CD14-positive monocyte (primary cell): Measurements from ENCODE around the gene MAST2. TPM values are rescaled to one million over a fixed set of nuclear protein-coding genes. Genes with fewer than 3 reads are reported as not detected.

Experiments
- DNase-seq, 3 donors: peaks; one replicate each; pipeline ENCODE4 v3.0.0-alpha.2; 2011 to 2022
- H2AFZ ChIP-seq: 2 replicates; pipeline ENCODE4 v1.6.0; 2012; ENCODE audit warnings: mild to moderate bottlenecking, low read depth, low read length, inconsistent platforms; ENCODE audit not compliant: insufficient read depth, poor library complexity, severe bottlenecking
- H3K27ac ChIP-seq, 2 donors: 1 replicate in 1 of 2; 2 replicates in 1 of 2; pipeline ENCODE4 v1.5.1; 2012 to 2013; ENCODE audit warnings: low read length in 2 of 2, control low read depth in 1 of 2, inconsistent platforms in 1 of 2, low read depth in 1 of 2, mild to moderate bottlenecking in 1 of 2
- H3K27me3 ChIP-seq, 2 donors: one replicate each; pipeline versions ENCODE4 v1.6.0 to v1.6.1; 2011 to 2013; ENCODE audit warnings: low read length in 2 of 2; ENCODE audit not compliant: control insufficient read depth in 2 of 2, insufficient read depth in 2 of 2
- H3K36me3 ChIP-seq, 2 donors: replicated peaks in 1 of 2; 1 replicate in 1 of 2; 2 replicates in 1 of 2; pipeline versions ENCODE4 v1.5.1 to v1.6.1; 2012 to 2013; ENCODE audit warnings: low read length in 2 of 2, control low read depth in 1 of 2, inconsistent platforms in 1 of 2, mild to moderate bottlenecking in 1 of 2; ENCODE audit not compliant: insufficient read depth in 2 of 2, control insufficient read depth in 1 of 2
- H3K4me1 ChIP-seq, 2 donors: 1 replicate in 1 of 2; 2 replicates in 1 of 2; pipeline versions ENCODE4 v1.5.1 to v1.6.1; 2012 to 2013; ENCODE audit warnings: low read length in 2 of 2, control low read depth in 1 of 2, inconsistent platforms in 1 of 2, mild to moderate bottlenecking in 1 of 2, moderate library complexity in 1 of 2; ENCODE audit not compliant: insufficient read depth in 2 of 2, control insufficient read depth in 1 of 2
- H3K4me2 ChIP-seq: replicated peaks from 2 replicates; pipeline ENCODE3; 2012; ENCODE audit warnings: low read length, moderate library complexity, mild to moderate bottlenecking; ENCODE audit not compliant: poor library complexity, severe bottlenecking; ENCODE audit errors: extremely low read depth
- H3K4me3 ChIP-seq, 3 experiments: fragments of 200-600 bp in 1 of 3; sonication (generic) in 1 of 3; replicated peaks in 1 of 3; 1 replicate in 2 of 3; 2 replicates in 1 of 3; pipeline ENCODE4 v1.5.1; 2011 to 2013; ENCODE audit warnings: low read length in 3 of 3, mild to moderate bottlenecking in 3 of 3, control low read depth in 2 of 3, low read depth in 2 of 3, inconsistent platforms in 1 of 3, moderate library complexity in 1 of 3
- H3K79me2 ChIP-seq: 2 replicates; pipeline ENCODE4 v1.6.0; 2012; ENCODE audit warnings: mild to moderate bottlenecking, control low read depth, inconsistent platforms, low read length, moderate library complexity; ENCODE audit not compliant: insufficient read depth
- H3K9ac ChIP-seq: 2 replicates; pipeline ENCODE4 v1.6.0; 2017; ENCODE audit warnings: low read length, mild to moderate bottlenecking; ENCODE audit not compliant: insufficient read depth, poor library complexity, severe bottlenecking
- H3K9me3 ChIP-seq, 2 donors: replicated peaks in 1 of 2; 1 replicate in 1 of 2; 2 replicates in 1 of 2; pipeline versions ENCODE4 v1.5.1 to v1.6.1; 2012 to 2013; ENCODE audit warnings: low read length in 2 of 2, control low read depth in 1 of 2; ENCODE audit not compliant: control insufficient read depth in 1 of 2, insufficient read depth in 1 of 2
- H4K20me1 ChIP-seq: 2 replicates; pipeline ENCODE4 v1.6.0; 2012; ENCODE audit warnings: mild to moderate bottlenecking, low read length, control low read depth, moderate library complexity; ENCODE audit not compliant: insufficient read depth
- H3K27ac Mint-ChIP-seq, 7 donors: one replicate each; pipeline ENCODE4 v1.8.0; 2020; ENCODE audit warnings: mild to moderate bottlenecking in 7 of 7, mixed read lengths in 7 of 7, moderate library complexity in 6 of 7, inconsistent platforms in 2 of 7
- H3K27me3 Mint-ChIP-seq, 3 donors: one replicate each; pipeline ENCODE4 v1.8.0; 2021 to 2022; ENCODE audit warnings: low read depth in 3 of 3, mild to moderate bottlenecking in 3 of 3, mixed read lengths in 3 of 3, moderate library complexity in 3 of 3, inconsistent platforms in 1 of 3
- H3K36me3 Mint-ChIP-seq, 2 donors: one replicate each; pipeline ENCODE4 v1.8.0; 2020; ENCODE audit warnings: mixed read lengths in 2 of 2, inconsistent platforms in 1 of 2, mild to moderate bottlenecking in 1 of 2
- H3K4me1 Mint-ChIP-seq: one replicate; pipeline ENCODE4 v1.8.0; 2020; ENCODE audit warnings: mild to moderate bottlenecking, mixed read lengths
- H3K4me3 Mint-ChIP-seq, 2 donors: one replicate each; pipeline ENCODE4 v1.8.0; 2020; ENCODE audit warnings: mild to moderate bottlenecking in 2 of 2, mixed read lengths in 2 of 2, moderate library complexity in 1 of 2
- H3K9me3 Mint-ChIP-seq, 7 donors: one replicate each; pipeline ENCODE4 v1.8.0; 2020 to 2022; ENCODE audit warnings: mixed read lengths in 7 of 7, mild to moderate bottlenecking in 6 of 7, moderate library complexity in 6 of 7, inconsistent platforms in 2 of 7
- WGBS: methylation state at CpG from one replicate; pipeline ENCODE4 v1.1.5; 2013; ENCODE audit warnings: missing lambda C conversion rate; ENCODE audit not compliant: insufficient coverage; 5-methylcytosine and 5-hydroxymethylcytosine counted together
- intact Hi-C, 2 donors: fragments of 100-400 bp; cut with micrococcal nuclease; formaldehyde crosslinking; loops; one replicate each; pipeline versions ENCODE4 v1.15.0 to v1.15.1; 2023
- polyA plus RNA-seq, 3 donors: library from polyadenylated mRNA; depleted of rRNA in 1 of 3; unstranded in 2 of 3; stranded (reverse) in 1 of 3; fragments of 300-500 nt in 2 of 3; fragments of >200 nt in 1 of 3; fragmentation: Illumina TruSeq in 2 of 3; gene quantifications; 1 replicate in 2 of 3; 2 replicates in 1 of 3; pipeline ENCODE4 v1.2.3, GENCODE V29; 2012 to 2021
- TF ChIP-seq, protein P1 (sequence below): fragments of 200-600 bp; IDR thresholded peaks from one replicate; pipeline ENCODE4 v1.8.0; 2022; ENCODE audit warnings: antibody characterized with exemption, mild to moderate bottlenecking

Gene MAST2
- polyA plus RNA-seq, 3 donors = 1.0 to 7.2 (median 2.5) TPM

DNA sequence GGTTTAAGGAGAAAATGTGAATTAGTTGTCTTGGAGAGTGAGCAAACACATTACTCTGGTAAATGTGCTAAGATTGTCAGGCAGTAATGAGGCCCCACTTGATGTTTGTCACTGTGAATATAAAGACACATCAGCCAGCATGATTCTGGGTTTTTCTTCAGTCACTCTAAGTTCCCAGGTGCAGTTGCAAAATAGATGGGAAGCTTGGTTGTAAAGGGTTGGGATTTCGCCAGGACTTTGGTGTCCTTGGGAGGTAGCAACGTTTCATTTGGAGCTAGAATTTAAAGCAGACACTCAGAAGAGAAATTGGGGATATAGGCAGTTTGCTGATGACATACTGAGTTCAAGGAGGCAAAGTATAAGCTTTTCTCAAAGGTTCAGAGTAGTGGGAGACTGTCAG is 154.3 kb downstream of the MAST2 start:
- H3K4me2 ChIP-seq = no peak overlapping the region
- no peak overlapping the region for H3K9ac ChIP-seq
- WGBS = 83% methylated on average over 2 of the region's 2 CpGs
- Mint-ChIP-seq H3K4me1 (peaks cover 2% of the 10 kb centered on the region), H3K9me3 (peaks cover 0 to 3% (median 2%) of the 10 kb centered on the region in 7 donors), H3K27me3 (no peaks in the 10 kb centered on the region), H3K36me3 (peaks cover 13 to 14% of the 10 kb centered on the region in 2 donors), H3K27ac (no peak overlapping the region), H3K4me3 (no peak overlapping the region)
- no peak overlapping the region for H2AFZ ChIP-seq
- intact Hi-C loops = no loop called here
- no peak overlapping the region for H3K27ac ChIP-seq
- TF ChIP-seq, protein P1, sequence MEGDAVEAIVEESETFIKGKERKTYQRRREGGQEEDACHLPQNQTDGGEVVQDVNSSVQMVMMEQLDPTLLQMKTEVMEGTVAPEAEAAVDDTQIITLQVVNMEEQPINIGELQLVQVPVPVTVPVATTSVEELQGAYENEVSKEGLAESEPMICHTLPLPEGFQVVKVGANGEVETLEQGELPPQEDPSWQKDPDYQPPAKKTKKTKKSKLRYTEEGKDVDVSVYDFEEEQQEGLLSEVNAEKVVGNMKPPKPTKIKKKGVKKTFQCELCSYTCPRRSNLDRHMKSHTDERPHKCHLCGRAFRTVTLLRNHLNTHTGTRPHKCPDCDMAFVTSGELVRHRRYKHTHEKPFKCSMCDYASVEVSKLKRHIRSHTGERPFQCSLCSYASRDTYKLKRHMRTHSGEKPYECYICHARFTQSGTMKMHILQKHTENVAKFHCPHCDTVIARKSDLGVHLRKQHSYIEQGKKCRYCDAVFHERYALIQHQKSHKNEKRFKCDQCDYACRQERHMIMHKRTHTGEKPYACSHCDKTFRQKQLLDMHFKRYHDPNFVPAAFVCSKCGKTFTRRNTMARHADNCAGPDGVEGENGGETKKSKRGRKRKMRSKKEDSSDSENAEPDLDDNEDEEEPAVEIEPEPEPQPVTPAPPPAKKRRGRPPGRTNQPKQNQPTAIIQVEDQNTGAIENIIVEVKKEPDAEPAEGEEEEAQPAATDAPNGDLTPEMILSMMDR = no peak
- no peaks in the 10 kb centered on the region for H3K79me2 ChIP-seq
- no peaks in the 10 kb centered on the region for H3K9me3 ChIP-seq
- H3K27me3 ChIP-seq = no peaks in the 10 kb centered on the region
- H4K20me1 ChIP-seq = no peaks in the 10 kb centered on the region
- H3K4me3 ChIP-seq = no peak overlapping the region
- no peaks in the 10 kb centered on the region for H3K36me3 ChIP-seq
- no peaks in the 10 kb centered on the region for H3K4me1 ChIP-seq
- no peak for DNase-seq

DNA sequence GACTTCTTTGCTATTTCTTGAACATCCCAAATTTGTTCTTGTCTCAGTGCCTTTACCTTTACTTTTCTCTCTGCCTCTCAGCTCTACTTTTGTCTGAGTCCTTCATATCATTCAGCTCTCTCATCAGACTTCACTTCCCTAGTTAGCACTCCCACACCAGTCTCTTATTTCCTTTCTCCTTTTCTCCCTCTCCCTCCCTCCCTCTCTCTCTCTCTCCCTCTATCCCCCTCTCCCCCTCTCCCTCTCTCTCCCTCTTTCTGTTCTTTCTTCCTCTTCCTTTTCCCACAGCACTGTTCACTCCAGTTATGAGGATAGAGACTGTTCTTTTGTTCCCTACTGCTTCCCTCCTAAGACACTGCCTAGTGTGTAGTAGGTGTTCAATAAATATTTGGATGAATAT is 154.9 kb downstream of the MAST2 start:
- Histone ChIP-seq H3K9ac (no peak overlapping the region), H3K4me2 (no peak overlapping the region), H3K27ac (no peak overlapping the region), H3K4me1 (no peaks in the 10 kb centered on the region), H3K4me3 (no peak overlapping the region), H3K36me3 (no peaks in the 10 kb centered on the region), H2AFZ (no peak overlapping the region), H3K27me3 (no peaks in the 10 kb centered on the region), H3K9me3 (no peaks in the 10 kb centered on the region), H3K79me2 (no peaks in the 10 kb centered on the region), H4K20me1 (no peaks in the 10 kb centered on the region)
- Mint-ChIP-seq H3K4me1 (peaks cover 2% of the 10 kb centered on the region), H3K36me3 (peaks cover 14 to 19% of the 10 kb centered on the region in 2 donors), H3K9me3 (peaks cover 0 to 5% (median 3%) of the 10 kb centered on the region in 7 donors), H3K27me3 (no peaks in the 10 kb centered on the region), H3K27ac (no peak overlapping the region), H3K4me3 (no peak overlapping the region)
- no peak for DNase-seq
- intact Hi-C loops = no loop called here
- TF ChIP-seq, protein P1 = no peak
